HCT116 (cell line): ENCODE measurements around the gene DCN. TPM values are rescaled to one million over a fixed set of nuclear protein-coding genes. Genes with fewer than 3 reads are reported as not detected.

Experiments
- ATAC-seq: fragments of 200-7000 bp; cut with Tn5 transposase; 2 replicates; pipeline ENCODE4 v1.9.1; 2020; ENCODE audit warnings: mild to moderate bottlenecking, moderate library complexity
- BruUV-seq: library from RNA; stranded (reverse); fragments of 400-500 nt; replicated peaks from 2 replicates; lab custom pipeline; 2021; lab: Mats Ljungman, UMichigan
- CTCF ChIA-PET: fragments of 300-600 bp; sonication (Branson Sonifier 250); formaldehyde crosslinking; loops from one replicate; lab custom pipeline; 2021; ENCODE audit warnings: antibody characterized with exemption; lab: Charles Lee
- POLR2A ChIA-PET: fragments of 300-600, 350-600 bp; sonication (Branson Sonifier 250); formaldehyde crosslinking; loops from one replicate; lab custom pipeline; 2021; ENCODE audit warnings: antibody characterized with exemption; lab: Charles Lee
- RAD21 ChIA-PET, 2 experiments: fragments of 300-600 bp; sonication (Branson Sonifier 250); formaldehyde crosslinking; loops; one replicate each; lab custom pipeline; 2023; ENCODE audit warnings: low total read pairs in 2 of 2; ENCODE audit not compliant: uncharacterized antibody in 2 of 2, unreplicated experiment in 2 of 2, low non-redundant PET in 1 of 2; lab: Charles Lee
- DNase-seq: peaks from one replicate; pipeline ENCODE4 v3.0.0-alpha.2; 2010; ENCODE audit warnings: low read depth, low spot score
- H2AFZ ChIP-seq: fragments of 200-600 bp; shearing (Covaris generic), sonication (generic); 2 replicates; pipeline ENCODE4 v1.6.1; 2017; ENCODE audit warnings: low read depth, mixed run types, mixed read lengths, antibody characterized with exemption, low read length; ENCODE audit not compliant: poor library complexity, severe bottlenecking
- H3K27ac ChIP-seq: 2 replicates; pipeline ENCODE4 v1.5.1; 2012; ENCODE audit warnings: low read depth, low read length
- H3K27me3 ChIP-seq: fragments of 200-600 bp; sonication (generic); 2 replicates; pipeline ENCODE4 v1.6.1; 2016; ENCODE audit warnings: mixed run types, low read length, mixed read lengths; ENCODE audit not compliant: insufficient read depth
- H3K36me3 ChIP-seq, 2 experiments: fragments of 200-500 bp in 1 of 2; fragments of 200-600 bp in 1 of 2; sonication (Bioruptor generic) in 1 of 2; sonication (generic) in 1 of 2; 2 replicates each; pipeline versions ENCODE4 v1.5.1 to v1.6.1; 2014 to 2016; ENCODE audit warnings: low read length in 2 of 2, inconsistent platforms in 1 of 2, mixed read lengths in 1 of 2, mixed run types in 1 of 2; ENCODE audit not compliant: insufficient read depth in 2 of 2, control insufficient read depth in 1 of 2
- H3K4me1 ChIP-seq, 2 experiments: fragments of 200-600 bp in 1 of 2; sonication (generic) in 1 of 2; 2 replicates each; pipeline versions ENCODE4 v1.5.1 to v1.6.1; 2012 to 2017; ENCODE audit warnings: low read length in 2 of 2, inconsistent platforms in 1 of 2, mild to moderate bottlenecking in 1 of 2, mixed read lengths in 1 of 2, mixed run types in 1 of 2, moderate library complexity in 1 of 2; ENCODE audit not compliant: insufficient read depth in 2 of 2, control insufficient read depth in 1 of 2
- H3K4me2 ChIP-seq: fragments of 200-600 bp; sonication (generic); 2 replicates; pipeline ENCODE4 v1.6.1; 2017; ENCODE audit warnings: mixed run types, low read length, mixed read lengths
- H3K4me3 ChIP-seq, 2 experiments: fragments of 200-600 bp in 1 of 2; sonication (generic) in 1 of 2; replicated peaks in 1 of 2; 2 replicates each; pipeline ENCODE4 v1.5.1; 2011 to 2016; ENCODE audit warnings: low read length in 2 of 2, control low read depth in 1 of 2, low read depth in 1 of 2, mild to moderate bottlenecking in 1 of 2, mixed read lengths in 1 of 2, mixed run types in 1 of 2
- H3K79me2 ChIP-seq: fragments of 200-600 bp; sonication (generic); 2 replicates; pipeline ENCODE4 v1.6.1; 2017; ENCODE audit warnings: mild to moderate bottlenecking, mixed run types, low read length, moderate library complexity, mixed read lengths; ENCODE audit not compliant: insufficient read depth
- H3K9ac ChIP-seq: fragments of 200-600 bp; sonication (generic); 2 replicates; pipeline ENCODE4 v1.6.1; 2016; ENCODE audit warnings: low read length, mixed read lengths
- H3K9me2 ChIP-seq: fragments of 200-600 bp; sonication (generic), shearing (Covaris generic); 2 replicates; pipeline ENCODE4 v1.6.1; 2017; ENCODE audit warnings: mixed run types, mild to moderate bottlenecking, moderate library complexity; ENCODE audit not compliant: insufficient read depth
- H3K9me3 ChIP-seq, 2 experiments: fragments of 200-500 bp in 1 of 2; fragments of 200-600 bp in 1 of 2; sonication (Bioruptor generic) in 1 of 2; sonication (generic) in 1 of 2; 2 replicates each; pipeline ENCODE4 v1.6.1; 2014 to 2017; ENCODE audit warnings: low read length in 2 of 2, mixed read lengths in 2 of 2, inconsistent platforms in 1 of 2, low read depth in 1 of 2, mild to moderate bottlenecking in 1 of 2, mixed run types in 1 of 2, moderate library complexity in 1 of 2; ENCODE audit not compliant: control insufficient read depth in 1 of 2, insufficient read depth in 1 of 2
- H4K20me1 ChIP-seq: fragments of 200-600 bp; sonication (generic), shearing (Covaris generic); 2 replicates; pipeline ENCODE4 v1.6.1; 2017; ENCODE audit warnings: mixed run types, mild to moderate bottlenecking, moderate library complexity; ENCODE audit not compliant: insufficient read depth
- CEBPB ChIP-seq: IDR thresholded peaks from 2 replicates; pipeline ENCODE4 v1.6.1; 2012; ENCODE audit warnings: low read depth
- EGR1 ChIP-seq: IDR thresholded peaks from 2 replicates; pipeline ENCODE4 v1.6.1; 2012; ENCODE audit warnings: low read depth
- ELF1 ChIP-seq: IDR thresholded peaks from 2 replicates; pipeline ENCODE4 v1.6.1; 2012; ENCODE audit warnings: low read depth, borderline replicate concordance
- EZH2 ChIP-seq: fragments of 200-600 bp; sonication (generic); IDR thresholded peaks from 2 replicates; pipeline ENCODE4 v1.6.1; 2017; ENCODE audit warnings: antibody characterized with exemption, mixed run types
- EZH2phosphoT487 ChIP-seq: fragments of 200-600 bp; IDR thresholded peaks from 2 replicates; pipeline ENCODE4 v1.6.1; 2018; ENCODE audit warnings: antibody characterized with exemption, borderline replicate concordance
- FOSL1 ChIP-seq: IDR thresholded peaks from 2 replicates; pipeline ENCODE4 v1.6.1; 2012; ENCODE audit warnings: low read depth
- JUND ChIP-seq: IDR thresholded peaks from 2 replicates; pipeline ENCODE4 v1.6.1; 2012
- POLR2AphosphoS5 ChIP-seq: IDR thresholded peaks from 2 replicates; pipeline ENCODE4 v1.6.1; 2011; ENCODE audit warnings: mild to moderate bottlenecking, low read depth, low read length, moderate library complexity
- SIN3A ChIP-seq: IDR thresholded peaks from 2 replicates; pipeline ENCODE4 v1.6.1; 2012; ENCODE audit warnings: low read depth
- TCF7L2 ChIP-seq: IDR thresholded peaks from 2 replicates; pipeline ENCODE4 v1.7.0; 2011; ENCODE audit warnings: borderline replicate concordance, inconsistent platforms; ENCODE audit not compliant: insufficient read depth, insufficient read length; ENCODE audit errors: extremely low read depth
- YY1 ChIP-seq: IDR thresholded peaks from 2 replicates; pipeline ENCODE4 v1.6.1; 2011; ENCODE audit warnings: low read length, low read depth, moderate library complexity, mild to moderate bottlenecking; ENCODE audit not compliant: insufficient replicate concordance; ENCODE audit errors: extremely low read depth
- ZNF274 ChIP-seq: fragments of 200-500 bp; sonication (Bioruptor generic); IDR thresholded peaks from 2 replicates; pipeline ENCODE4 v1.6.1; 2014; ENCODE audit warnings: mild to moderate bottlenecking, low read depth, low read length, inconsistent platforms
- intact Hi-C: fragments of 100-400 bp; cut with micrococcal nuclease; formaldehyde crosslinking; loops from 2 replicates; pipeline ENCODE4 v1.10.0; 2022
- total RNA-seq: library from RNA; stranded (reverse); gene quantifications from one replicate; pipeline ENCODE4 v1.2.1, GENCODE V29; 2021; ENCODE audit not compliant: unreplicated experiment
- TF ChIP-seq, protein P1 (sequence below): IDR thresholded peaks from 2 replicates; pipeline ENCODE4 v1.6.1; 2012
- TF ChIP-seq, protein P2 (sequence below): IDR thresholded peaks from 2 replicates; pipeline ENCODE4 v1.6.1; 2011; ENCODE audit warnings: mild to moderate bottlenecking, low read length, moderate library complexity; ENCODE audit not compliant: insufficient replicate concordance; ENCODE audit errors: extremely low read depth

The DCN gene
- total RNA-seq, 1 experiment from 2014 or later = 3.6 TPM

DNA sequence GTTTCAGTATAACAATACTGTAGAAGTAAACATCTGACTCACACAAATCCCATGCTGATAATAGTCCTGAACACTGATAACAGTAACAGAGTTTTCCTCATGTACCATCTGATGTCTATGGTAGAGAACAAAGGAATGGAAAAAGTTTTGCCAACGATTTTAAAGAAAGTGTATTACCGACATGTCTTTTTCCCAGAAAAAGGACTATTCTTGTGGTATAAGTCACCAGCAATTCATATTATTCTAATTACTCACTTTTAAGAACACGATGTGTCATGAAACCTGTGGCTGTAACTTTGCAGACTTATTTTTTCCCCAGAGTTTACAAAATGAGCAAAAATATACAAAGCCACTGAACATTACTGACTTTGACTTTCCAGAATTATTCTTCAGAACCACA, 40.1 kb upstream of the DCN start:
- TF ChIP-seq JUND = no peak
- TF ChIP-seq POLR2AphosphoS5 = no peak
- TF ChIP-seq EGR1 = no peak
- TF ChIP-seq ZNF274 = no peak
- TF ChIP-seq ELF1 = no peak
- TF ChIP-seq FOSL1 = no peak
- TF ChIP-seq, protein P1, sequence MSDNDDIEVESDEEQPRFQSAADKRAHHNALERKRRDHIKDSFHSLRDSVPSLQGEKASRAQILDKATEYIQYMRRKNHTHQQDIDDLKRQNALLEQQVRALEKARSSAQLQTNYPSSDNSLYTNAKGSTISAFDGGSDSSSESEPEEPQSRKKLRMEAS = no peak
- TF ChIP-seq, protein P2, sequence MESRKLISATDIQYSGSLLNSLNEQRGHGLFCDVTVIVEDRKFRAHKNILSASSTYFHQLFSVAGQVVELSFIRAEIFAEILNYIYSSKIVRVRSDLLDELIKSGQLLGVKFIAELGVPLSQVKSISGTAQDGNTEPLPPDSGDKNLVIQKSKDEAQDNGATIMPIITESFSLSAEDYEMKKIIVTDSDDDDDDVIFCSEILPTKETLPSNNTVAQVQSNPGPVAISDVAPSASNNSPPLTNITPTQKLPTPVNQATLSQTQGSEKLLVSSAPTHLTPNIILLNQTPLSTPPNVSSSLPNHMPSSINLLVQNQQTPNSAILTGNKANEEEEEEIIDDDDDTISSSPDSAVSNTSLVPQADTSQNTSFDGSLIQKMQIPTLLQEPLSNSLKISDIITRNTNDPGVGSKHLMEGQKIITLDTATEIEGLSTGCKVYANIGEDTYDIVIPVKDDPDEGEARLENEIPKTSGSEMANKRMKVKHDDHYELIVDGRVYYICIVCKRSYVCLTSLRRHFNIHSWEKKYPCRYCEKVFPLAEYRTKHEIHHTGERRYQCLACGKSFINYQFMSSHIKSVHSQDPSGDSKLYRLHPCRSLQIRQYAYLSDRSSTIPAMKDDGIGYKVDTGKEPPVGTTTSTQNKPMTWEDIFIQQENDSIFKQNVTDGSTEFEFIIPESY = no peak
- TF ChIP-seq, all 23 proteins: peak for 0
- Histone ChIP-seq H3K27ac (no peak overlapping the region), H3K9ac (no peak overlapping the region), H3K4me2 (no peak overlapping the region), H3K9me3 (no peaks in the 10 kb centered on the region), H3K4me1 (no peaks in the 10 kb centered on the region), H3K79me2 (no peaks in the 10 kb centered on the region), H3K4me3 (no peak overlapping the region), H3K9me2 (0 out of 2 replicates have a peak, but pooled peaks cover 3% of the 10 kb centered on the region), H4K20me1 (no peaks in the 10 kb centered on the region), H3K27me3 (no peaks in the 10 kb centered on the region), H2AFZ (no peak overlapping the region), H3K36me3 (no peaks in the 10 kb centered on the region)
- RAD21 ChIA-PET = no interaction called here
- CTCF ChIA-PET = no interaction called here
- DNase-seq (no peak), ATAC-seq (no peak)
- intact Hi-C loops = no loop called here
- POLR2A ChIA-PET = no interaction called here
- no TSS peak for BruUV-seq

DNA sequence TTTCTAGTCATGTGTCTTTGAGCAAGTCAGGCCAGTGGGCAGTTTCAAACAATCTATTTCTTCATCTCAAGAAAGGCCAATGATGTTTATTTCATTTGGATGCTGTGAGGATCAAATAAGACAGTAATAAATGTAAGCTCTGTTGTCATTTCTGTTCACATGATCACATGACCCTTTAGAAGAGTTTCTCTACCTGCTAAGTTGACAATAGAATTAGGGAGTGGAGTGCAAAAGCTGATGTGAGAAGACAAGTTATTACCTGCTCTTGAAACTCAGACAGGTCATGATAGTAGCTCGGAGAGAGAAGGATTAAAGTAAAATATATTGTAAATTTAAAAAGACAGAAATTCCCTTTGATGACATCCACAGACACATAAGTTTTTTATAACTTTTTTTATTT, 37.3 kb upstream of the DCN start:
- 0 out of 2 replicates have a peak, but pooled peaks cover 3% of the 10 kb centered on the region for H3K9me2 ChIP-seq
- no peak for ATAC-seq
- intact Hi-C loops = no loop called here
- H2AFZ ChIP-seq = no peak overlapping the region
- no peaks in the 10 kb centered on the region for H3K27me3 ChIP-seq
- BruUV-seq = no TSS peak
- no peak overlapping the region for H3K9ac ChIP-seq
- ChIA-PET POLR2A (no interaction called here), CTCF (no interaction called here), RAD21 (no interaction called here)
- no peak overlapping the region for H3K4me3 ChIP-seq
- H3K4me1 ChIP-seq = no peaks in the 10 kb centered on the region
- H3K4me2 ChIP-seq = no peak overlapping the region
- H4K20me1 ChIP-seq = no peaks in the 10 kb centered on the region
- no peak overlapping the region for H3K27ac ChIP-seq
- no peaks in the 10 kb centered on the region for H3K79me2 ChIP-seq
- DNase-seq = no peak
- no peaks in the 10 kb centered on the region for H3K9me3 ChIP-seq
- no peaks in the 10 kb centered on the region for H3K36me3 ChIP-seq
- TF ChIP-seq SIN3A = no peak
- TF ChIP-seq JUND = no peak
- TF ChIP-seq TCF7L2 = no peak
- no peak for TF ChIP-seq EZH2
- TF ChIP-seq POLR2AphosphoS5 = no peak
- TF ChIP-seq EZH2phosphoT487 = no peak
- TF ChIP-seq CEBPB = no peak
- no peak for TF ChIP-seq YY1
